Stimulated activated CD8-positive, alpha-beta memory T cell treated with anti-CD3 and anti-CD28 coated beads, Interleukin-7, amount 100 ng/mL, for 48 hours (primary cell): ENCODE results near the gene CEBPG.

Experiments
- DNase-seq, 2 donors: peaks; one replicate each; pipeline ENCODE4 v3.0.0-alpha.2; 2020; ENCODE audit warnings: low read depth in 1 of 2; ENCODE audit errors: extremely low read depth in 1 of 2

CEBPG gene

GRCh38 chr19:33349319-33350289 is 23.9 kb upstream of the CEBPG start:
- no peak for DNase-seq

- no peak for DNase-seq
Observed at GRCh38 chr19:33350538-33351309, 22.8 kb upstream of the CEBPG start.

GRCh38 chr19:33355535-33355934 is 18.0 kb upstream of the CEBPG start:
- no peak for DNase-seq

- no peak for DNase-seq
Observed at GRCh38 chr19:33357556-33357955, 16.0 kb upstream of the CEBPG start.

- DNase-seq: no peak
Observed at GRCh38 chr19:33358408-33358807, 15.1 kb upstream of the CEBPG start.

- no peak for DNase-seq
Observed at GRCh38 chr19:33359581-33359980, 13.9 kb upstream of the CEBPG start.

- DNase-seq: no peak
Observed at GRCh38 chr19:33362508-33363228, 10.8 kb upstream of the CEBPG start.

- no peak for DNase-seq
Observed at GRCh38 chr19:33363476-33363875, 10.0 kb upstream of the CEBPG start.

GRCh38 chr19:33365691-33366090 is 7.8 kb upstream of the CEBPG start:
- no peak for DNase-seq

GRCh38 chr19:33366127-33366526 is 7.4 kb upstream of the CEBPG start:
- no peak for DNase-seq

GRCh38 chr19:33366897-33367296 is 6.6 kb upstream of the CEBPG start:
- no peak for DNase-seq

GRCh38 chr19:33368074-33368864 is 5.2 kb upstream of the CEBPG start:
- DNase-seq: no peak

GRCh38 chr19:33370783-33371182 is 2.7 kb upstream of the CEBPG start:
- no peak for DNase-seq

GRCh38 chr19:33374236-33374714 is 766 bp downstream of the CEBPG start:
- no peak for DNase-seq

GRCh38 chr19:33375156-33375836 is 1.8 kb downstream of the CEBPG start:
- no peak for DNase-seq

GRCh38 chr19:33375837-33376159 is 2.3 kb downstream of the CEBPG start:
- DNase-seq: no peak

- DNase-seq: no peak
Observed at GRCh38 chr19:33376423-33376822, 2.9 kb downstream of the CEBPG start.

- DNase-seq: no peak
Observed at GRCh38 chr19:33376941-33377557, 3.5 kb downstream of the CEBPG start.
